Adipose tissue (tissue), 3 donors: ENCODE data around the gene SLC30A7. TPM values are rescaled to one million over a fixed set of nuclear protein-coding genes. Genes with fewer than 3 reads are reported as not detected.

ENCODE experiments used
- H3K27ac ChIP-seq: one replicate; pipeline ENCODE4 v1.5.1; 2013; ENCODE audit warnings: low read depth, low read length
- WGBS, 3 donors: extraction: QIAGEN DNeasy Blood & Tissue Kit; methylation state at CpG; one replicate each; pipeline ENCODE4 v1.1.7; 2013; 5-methylcytosine and 5-hydroxymethylcytosine counted together
- polyA plus RNA-seq, 3 donors: library from polyadenylated mRNA; stranded (reverse); fragments of 200-250 nt; gene quantifications; one replicate each; pipeline ENCODE4 v1.2.3, GENCODE V29; 2013
- donor health status: healthy with polysubstance abuse.
- donor health status: Bipolar disorder and iron deficiency.
- donor health status: healthy.

The SLC30A7 gene
- polyA plus RNA-seq, 3 donors: 1.8 to 5.3 (median 2.8) TPM

- no peak overlapping the region for H3K27ac ChIP-seq
- WGBS, 3 donors: 86 to 91% (median 90%) methylated on average over 2 of the region's 2 CpGs
These were observed 58.3 kb downstream of the SLC30A7 start for GRCh38 chr1:100953960-100954730.

- no peak overlapping the region for H3K27ac ChIP-seq
- 34 to 60% (median 44%) methylated on average over 1 of the region's 1 CpG for WGBS, 3 donors
These were observed 59.4 kb downstream of the SLC30A7 start for GRCh38 chr1:100955322-100955721.

- H3K27ac ChIP-seq: no peak overlapping the region
- WGBS, 3 donors: 80 to 89% (median 86%) methylated on average over 5 of the region's 5 CpGs
These were observed 63.7 kb downstream of the SLC30A7 start for GRCh38 chr1:100959502-100960060.

GRCh38 chr1:100960098-100960497 lies 64.2 kb downstream of the SLC30A7 start:
- WGBS, 3 donors: 62 to 90% (median 73%) methylated on average over 1 of the region's 1 CpG
- no peak overlapping the region for H3K27ac ChIP-seq

- no peak overlapping the region for H3K27ac ChIP-seq
These were observed 72.7 kb downstream of the SLC30A7 start for GRCh38 chr1:100968621-100969020.

GRCh38 chr1:100969327-100969726 lies 73.4 kb downstream of the SLC30A7 start:
- H3K27ac ChIP-seq: no peak overlapping the region
- 86 to 93% (median 90%) methylated on average over 2 of the region's 2 CpGs for WGBS, 3 donors

More at GRCh38 chr1:100968621-100969020, 72.7 kb downstream of the SLC30A7 start:
- WGBS, 3 donors: 68 to 80% (median 76%) methylated on average over 1 of the region's 1 CpG

GRCh38 chr1:100971021-100971420 lies 75.1 kb downstream of the SLC30A7 start:
- 90 to 97% (median 92%) methylated on average over 1 of the region's 1 CpG for WGBS, 3 donors
- no peak overlapping the region for H3K27ac ChIP-seq

GRCh38 chr1:100972185-100972584 lies 76.3 kb downstream of the SLC30A7 start:
- no peak overlapping the region for H3K27ac ChIP-seq
- 49 to 62% (median 51%) methylated on average over 1 of the region's 1 CpG for whole genome bisulfite sequencing, 3 donors

- H3K27ac ChIP-seq: no peak overlapping the region
- WGBS, 3 donors: 48 to 90% (median 90%) methylated on average over 1 of the region's 1 CpG
These were observed 81.0 kb downstream of the SLC30A7 start for GRCh38 chr1:100976936-100977335.

- WGBS, 3 donors: 98 to 99% (median 98%) methylated on average over 2 of the region's 2 CpGs
- H3K27ac ChIP-seq: no peak overlapping the region
These were observed 83.7 kb downstream of the SLC30A7 start for GRCh38 chr1:100979631-100980030.

- WGBS, 3 donors: 91 to 96% (median 95%) methylated on average over 4 of the region's 4 CpGs
- no peak overlapping the region for H3K27ac ChIP-seq
These were observed 86.9 kb downstream of the SLC30A7 start for GRCh38 chr1:100982793-100983192.

- WGBS, 3 donors: 91 to 96% (median 95%) methylated on average over 3 of the region's 3 CpGs
- no peak overlapping the region for H3K27ac ChIP-seq
These were observed 92.2 kb downstream of the SLC30A7 start for GRCh38 chr1:100988121-100988520.

- WGBS, 3 donors: 73 to 87% (median 80%) methylated on average over 2 of the region's 2 CpGs
- H3K27ac ChIP-seq: no peak overlapping the region
These were observed 93.6 kb downstream of the SLC30A7 start for GRCh38 chr1:100989306-100990077.

GRCh38 chr1:100995198-100995988 lies 99.5 kb downstream of the SLC30A7 start:
- WGBS, 3 donors: 46 to 78% (median 48%) methylated on average over 4 of the region's 4 CpGs

GRCh38 chr1:100998426-100998825 lies 102.5 kb downstream of the SLC30A7 start:
- no peak overlapping the region for H3K27ac ChIP-seq
- 91 to 100% (median 100%) methylated on average over 1 of the region's 1 CpG for WGBS, 3 donors

More at GRCh38 chr1:100995198-100995988, 99.5 kb downstream of the SLC30A7 start:
- H3K27ac ChIP-seq: no peak overlapping the region

GRCh38 chr1:101000131-101000873 lies 104.4 kb downstream of the SLC30A7 start:
- H3K27ac ChIP-seq: no peak overlapping the region
- 92 to 99% (median 97%) methylated on average over 2 of the region's 2 CpGs for WGBS, 3 donors

GRCh38 chr1:101002551-101002950 lies 106.7 kb downstream of the SLC30A7 start:
- no peak overlapping the region for H3K27ac ChIP-seq

More at GRCh38 chr1:101002551-101002950, 106.7 kb downstream of the SLC30A7 start:
- WGBS, 3 donors: 21 to 53% (median 26%) methylated on average over 2 of the region's 2 CpGs
